Neuron (in vitro differentiated cells): ENCODE data around the gene IQSEC1.

Experiments
- H2AFZ ChIP-seq: one replicate; pipeline ENCODE4 v1.6.1; 2013; ENCODE audit warnings: low read depth, mild to moderate bottlenecking, inconsistent platforms, low read length, moderate library complexity
- H3K27me3 ChIP-seq: one replicate; pipeline ENCODE4 v1.6.1; 2013; ENCODE audit warnings: low read length; ENCODE audit not compliant: insufficient read depth
- H3K36me3 ChIP-seq: one replicate; pipeline ENCODE4 v1.6.1; 2013; ENCODE audit warnings: low read length; ENCODE audit not compliant: insufficient read depth
- H3K4me1 ChIP-seq: one replicate; pipeline ENCODE4 v1.6.1; 2013; ENCODE audit warnings: low read length; ENCODE audit not compliant: insufficient read depth
- H3K4me3 ChIP-seq: 2 replicates; pipeline ENCODE4 v1.5.1; 2013; ENCODE audit warnings: mild to moderate bottlenecking, low read length, moderate library complexity
- H3K9me3 ChIP-seq: one replicate; pipeline ENCODE4 v1.6.1; 2013; ENCODE audit warnings: low read length

IQSEC1 gene

DNA sequence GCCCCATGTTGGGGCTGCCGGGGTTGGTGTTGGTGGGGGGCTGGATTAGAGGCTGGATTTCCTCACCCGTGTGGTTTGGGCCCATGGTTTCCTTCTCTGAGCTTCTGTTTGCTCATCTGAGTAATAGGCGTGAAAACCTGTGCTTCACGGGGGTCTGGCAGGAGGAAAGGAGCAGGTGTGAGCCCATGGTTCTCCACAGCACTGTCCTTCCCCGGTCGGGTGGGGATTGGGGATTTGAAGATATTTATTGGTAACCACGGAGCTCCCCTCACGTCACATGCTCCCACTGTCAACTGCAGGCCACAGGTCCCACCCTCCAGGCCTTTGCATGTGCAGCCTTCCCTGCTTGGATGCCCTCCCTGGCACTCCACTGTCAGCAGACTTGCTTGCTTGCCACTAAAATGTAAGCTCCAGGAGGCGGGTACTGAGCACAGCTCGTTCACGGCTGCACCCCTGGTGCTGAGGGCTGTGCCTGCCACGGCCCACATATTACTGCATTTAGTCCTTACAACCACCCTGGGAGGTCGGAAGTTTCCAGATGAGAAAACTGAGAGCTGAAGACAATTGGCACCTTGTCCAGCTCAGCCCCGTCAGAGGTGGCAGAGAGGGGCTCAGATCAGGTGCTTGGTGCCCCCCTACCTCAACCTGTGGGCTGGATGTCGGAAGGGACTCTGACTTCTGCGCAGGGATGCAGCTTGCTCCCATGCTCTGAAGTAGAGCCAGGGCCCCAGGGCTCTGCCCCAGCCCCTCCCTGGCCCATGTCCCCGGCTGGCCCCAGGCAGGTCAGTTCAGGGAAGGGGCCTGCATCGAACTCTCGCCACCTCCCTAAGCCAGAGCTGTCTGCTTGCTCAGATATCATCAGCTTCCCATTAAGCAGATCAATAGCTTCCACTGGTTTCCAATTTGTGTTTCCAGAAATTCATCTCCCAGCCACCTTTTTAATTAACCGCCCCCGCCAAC lies 29.4 kb upstream of the IQSEC1 start:
- Histone ChIP-seq H3K4me3 (no peak overlapping the region), H3K27me3 (no peaks in the 10 kb centered on the region), H3K4me1 (no peaks in the 10 kb centered on the region), H3K9me3 (no peaks in the 10 kb centered on the region), H3K36me3 (no peaks in the 10 kb centered on the region), H2AFZ (no peak overlapping the region)

DNA sequence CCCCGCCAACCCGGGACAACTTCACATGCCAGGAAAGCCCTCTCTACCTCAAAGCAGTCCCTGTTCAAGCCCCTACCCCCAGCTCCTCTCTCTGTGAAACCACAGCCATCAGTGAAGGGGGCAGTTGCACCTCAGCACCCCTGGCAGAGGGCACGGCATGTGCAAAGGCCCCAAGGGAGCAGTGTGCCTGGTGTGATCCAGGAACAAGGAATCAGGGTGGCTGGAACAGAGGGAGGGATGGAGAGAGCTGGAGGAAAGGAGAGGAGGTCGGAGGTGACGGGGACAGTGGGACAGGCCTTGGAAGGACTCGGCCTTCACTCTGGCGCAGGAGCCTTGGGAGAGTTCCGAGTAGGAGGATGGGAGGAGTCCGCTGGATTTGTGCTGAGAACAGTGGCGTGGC lies 26.5 kb upstream of the IQSEC1 start:
- Histone ChIP-seq H3K4me1 (peaks cover 4% of the 10 kb centered on the region), H2AFZ (no peak overlapping the region), H3K36me3 (no peaks in the 10 kb centered on the region), H3K9me3 (no peaks in the 10 kb centered on the region), H3K27me3 (no peaks in the 10 kb centered on the region), H3K4me3 (no peak overlapping the region)

DNA sequence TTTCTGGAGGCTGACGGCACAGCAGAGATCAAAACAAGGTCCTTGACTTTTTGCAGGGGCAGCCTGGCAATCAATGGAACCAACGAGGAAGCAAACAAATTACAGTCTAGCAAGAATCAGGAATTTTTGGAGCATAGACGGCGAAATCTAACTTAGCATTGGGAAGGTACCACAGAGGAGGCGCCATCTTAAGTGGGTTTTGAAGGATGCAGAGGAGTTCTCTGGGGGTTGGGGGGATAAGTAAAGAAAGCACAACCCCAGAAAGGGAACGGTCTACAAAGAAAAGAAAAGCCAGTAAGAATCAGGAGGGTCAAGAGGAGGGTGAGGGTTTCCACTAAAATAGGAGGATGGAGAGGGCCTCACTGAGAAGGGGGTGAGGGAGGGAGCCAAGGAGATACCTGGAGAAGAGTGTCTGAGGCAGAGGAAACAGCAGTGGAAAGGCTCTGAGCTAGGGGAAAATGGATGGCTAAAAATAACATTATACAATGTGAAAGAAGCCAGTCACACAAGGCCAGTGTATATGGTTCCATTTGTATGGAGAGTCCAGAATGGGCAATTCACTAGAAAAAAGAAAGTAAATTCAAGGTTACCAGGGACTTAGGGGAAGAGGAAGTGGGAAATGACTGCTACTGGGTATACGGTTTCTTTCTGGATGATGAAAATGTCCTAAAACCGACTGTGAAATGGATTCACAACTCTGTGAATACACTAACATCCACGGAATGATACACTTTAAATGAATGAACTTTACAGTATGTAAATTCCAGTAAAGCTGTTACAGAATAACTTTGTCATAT lies 25.2 kb upstream of the IQSEC1 start:
- Histone ChIP-seq H3K9me3 (no peaks in the 10 kb centered on the region), H3K36me3 (no peaks in the 10 kb centered on the region), H3K27me3 (no peaks in the 10 kb centered on the region), H3K4me3 (no peak overlapping the region), H3K4me1 (peaks cover 4% of the 10 kb centered on the region), H2AFZ (no peak overlapping the region)

DNA sequence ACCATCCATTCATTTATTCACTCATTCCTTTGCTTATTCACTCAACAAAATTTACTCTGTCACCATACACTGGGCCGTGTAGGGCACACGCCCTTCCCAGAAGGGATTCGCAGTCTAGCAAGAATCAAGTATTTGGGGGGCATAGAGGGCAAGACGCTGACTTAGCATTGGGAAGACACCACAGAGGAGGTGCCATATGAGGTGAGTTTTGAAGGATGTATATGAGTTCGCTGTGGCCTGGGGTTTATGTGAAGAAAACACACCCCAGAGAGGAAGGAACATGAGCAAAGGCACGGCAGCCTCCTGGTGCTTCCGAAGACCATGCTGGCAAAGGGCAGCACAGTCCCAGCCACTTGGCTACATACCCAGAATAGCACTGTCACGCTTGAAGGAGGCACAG lies 23.1 kb upstream of the IQSEC1 start:
- Histone ChIP-seq H3K4me1 (peaks cover 4% of the 10 kb centered on the region), H3K27me3 (no peaks in the 10 kb centered on the region), H3K36me3 (no peaks in the 10 kb centered on the region), H2AFZ (no peak overlapping the region), H3K9me3 (no peaks in the 10 kb centered on the region), H3K4me3 (no peak overlapping the region)

DNA sequence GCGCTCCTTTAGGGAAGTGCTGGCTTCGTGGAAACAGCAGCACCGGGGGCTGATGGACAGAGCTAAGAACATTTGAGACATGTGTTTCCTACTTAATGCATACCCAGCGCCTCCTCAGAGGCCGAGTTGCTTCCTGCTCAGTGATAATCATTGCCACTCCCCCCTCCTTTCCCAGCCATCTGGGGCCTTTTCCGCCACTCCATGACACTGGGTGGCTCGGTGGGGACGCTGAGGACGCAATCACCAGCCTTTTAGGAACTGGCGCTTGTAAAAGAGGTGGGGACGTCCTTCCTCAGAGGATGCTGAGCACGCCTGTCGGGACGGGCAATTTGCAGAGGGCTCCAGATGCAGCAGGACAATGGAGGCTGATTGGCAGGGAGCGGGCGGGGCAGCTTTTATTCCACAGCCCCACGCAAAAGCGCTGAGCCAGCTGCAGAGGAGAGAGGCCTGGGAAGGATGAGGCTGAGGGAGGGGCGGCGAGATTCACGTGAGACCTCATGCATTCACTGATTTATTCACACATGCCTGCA lies 22.2 kb upstream of the IQSEC1 start:
- Histone ChIP-seq H3K4me3 (no peak overlapping the region), H3K9me3 (no peaks in the 10 kb centered on the region), H3K27me3 (no peaks in the 10 kb centered on the region), H3K4me1 (peaks cover 4% of the 10 kb centered on the region), H3K36me3 (no peaks in the 10 kb centered on the region), H2AFZ (no peak overlapping the region)

DNA sequence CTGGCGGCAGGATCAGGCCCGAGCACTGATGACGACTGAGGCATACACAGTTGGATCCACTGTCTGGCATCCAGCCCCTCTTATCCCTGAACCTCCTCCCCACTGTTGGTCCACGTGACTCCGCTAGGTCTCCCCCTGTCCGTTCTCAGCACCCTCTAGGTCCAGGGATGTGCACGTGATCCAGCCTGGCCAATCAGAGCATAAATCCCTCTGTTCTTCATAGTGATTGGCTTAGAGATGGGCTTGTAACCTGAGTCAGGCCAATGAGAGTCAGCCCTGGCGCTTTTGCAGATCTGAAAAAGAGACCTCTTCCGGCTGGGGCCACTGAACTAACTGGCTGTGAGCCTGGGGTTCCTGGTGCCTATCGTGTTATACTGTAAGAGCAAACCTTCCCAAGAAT lies 20.5 kb upstream of the IQSEC1 start:
- Histone ChIP-seq H3K36me3 (no peaks in the 10 kb centered on the region), H3K9me3 (no peaks in the 10 kb centered on the region), H3K4me3 (no peak overlapping the region), H3K4me1 (peaks cover 4% of the 10 kb centered on the region), H3K27me3 (no peaks in the 10 kb centered on the region), H2AFZ (no peak overlapping the region)

DNA sequence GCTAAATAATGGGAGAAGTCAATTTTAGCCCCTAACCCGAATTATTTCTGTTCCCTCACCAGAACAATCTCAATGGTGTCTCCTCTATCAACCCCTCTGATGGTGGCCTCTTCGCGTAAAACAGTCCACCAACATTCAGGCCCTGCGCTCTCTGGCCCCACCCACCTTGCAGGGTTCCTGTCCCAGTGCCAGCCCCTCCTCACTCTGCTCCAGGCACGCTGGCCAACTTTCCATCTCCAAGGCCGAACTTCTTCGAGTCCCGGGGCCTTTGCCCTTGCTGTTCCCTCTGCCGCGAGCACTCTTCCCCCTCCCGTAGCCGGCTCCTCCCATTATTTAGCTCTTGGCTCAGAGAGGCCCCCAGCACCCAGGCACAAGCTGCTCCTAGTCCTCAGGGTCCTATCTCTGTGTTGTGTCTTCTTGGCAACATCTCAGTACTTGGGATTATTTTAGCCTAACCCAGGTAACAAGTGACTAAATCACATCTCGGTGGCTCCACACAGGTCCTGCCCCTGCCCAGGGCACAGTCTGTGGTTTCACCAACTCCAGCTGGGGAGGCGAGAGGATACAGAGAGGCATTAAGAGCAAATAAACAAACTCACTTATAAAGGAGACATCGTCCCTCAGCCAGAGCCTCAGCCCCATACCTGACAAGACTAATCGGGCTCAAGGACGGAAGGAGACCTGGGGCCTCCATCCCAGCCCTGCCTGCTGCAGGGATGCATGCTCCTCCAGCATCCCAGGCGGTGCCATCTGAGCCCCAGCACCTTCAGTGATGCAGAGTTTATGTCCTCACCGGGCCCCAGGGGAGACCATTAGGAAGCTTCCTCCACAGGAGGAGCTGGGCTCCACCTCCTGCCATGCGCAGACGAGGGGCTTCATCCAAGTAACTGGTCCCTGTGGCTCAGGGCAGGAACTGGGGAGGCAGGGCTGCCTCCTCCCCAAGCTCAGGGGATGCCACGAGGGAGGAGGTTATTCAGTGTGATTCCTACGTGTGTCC lies 19.7 kb upstream of the IQSEC1 start:
- no peak overlapping the region for H3K4me3 ChIP-seq
- H3K27me3 ChIP-seq, result no peaks in the 10 kb centered on the region
- H2AFZ ChIP-seq, result no peak overlapping the region
- H3K9me3 ChIP-seq, result no peaks in the 10 kb centered on the region
- H3K4me1 ChIP-seq, result peaks cover 4% of the 10 kb centered on the region
- no peaks in the 10 kb centered on the region for H3K36me3 ChIP-seq

DNA sequence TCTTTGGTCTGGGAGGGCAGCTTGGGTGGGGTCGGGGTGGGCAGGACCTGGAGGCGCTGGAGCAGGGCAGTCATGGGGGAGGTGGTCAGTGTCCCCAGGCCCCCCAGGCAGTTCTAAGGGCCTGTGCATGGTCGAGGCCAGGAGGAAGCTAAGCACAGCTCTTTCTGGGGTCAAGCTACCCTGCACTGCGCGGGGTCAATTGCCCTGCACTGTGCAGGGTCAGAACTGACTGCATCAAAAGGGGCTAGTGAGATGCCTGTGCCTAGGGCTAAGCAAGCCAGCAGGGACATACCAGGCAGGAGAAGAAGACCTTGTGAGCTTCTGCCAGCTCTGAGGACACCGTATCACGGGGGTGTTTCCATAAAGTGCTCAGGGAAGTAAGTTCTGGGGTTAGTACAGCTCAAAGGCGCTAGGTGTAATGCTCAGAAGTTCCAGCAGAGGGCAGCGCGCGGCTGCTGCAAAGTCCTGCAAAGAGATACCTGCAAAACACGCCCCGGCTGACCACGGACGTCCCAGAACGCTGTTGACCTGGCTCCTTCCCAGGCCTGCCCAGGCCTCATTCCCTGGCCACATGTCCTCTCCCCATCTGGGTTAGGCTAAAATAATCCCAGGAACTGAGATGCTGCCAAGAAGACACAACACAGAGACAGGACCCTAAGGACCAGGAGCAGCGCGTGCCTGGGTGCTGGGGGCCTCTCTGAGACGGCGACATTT lies 18.8 kb upstream of the IQSEC1 start:
- Histone ChIP-seq H3K4me3 (no peak overlapping the region), H3K36me3 (no peaks in the 10 kb centered on the region), H2AFZ (no peak overlapping the region), H3K4me1 (peaks cover 4% of the 10 kb centered on the region), H3K9me3 (no peaks in the 10 kb centered on the region), H3K27me3 (no peaks in the 10 kb centered on the region)

DNA sequence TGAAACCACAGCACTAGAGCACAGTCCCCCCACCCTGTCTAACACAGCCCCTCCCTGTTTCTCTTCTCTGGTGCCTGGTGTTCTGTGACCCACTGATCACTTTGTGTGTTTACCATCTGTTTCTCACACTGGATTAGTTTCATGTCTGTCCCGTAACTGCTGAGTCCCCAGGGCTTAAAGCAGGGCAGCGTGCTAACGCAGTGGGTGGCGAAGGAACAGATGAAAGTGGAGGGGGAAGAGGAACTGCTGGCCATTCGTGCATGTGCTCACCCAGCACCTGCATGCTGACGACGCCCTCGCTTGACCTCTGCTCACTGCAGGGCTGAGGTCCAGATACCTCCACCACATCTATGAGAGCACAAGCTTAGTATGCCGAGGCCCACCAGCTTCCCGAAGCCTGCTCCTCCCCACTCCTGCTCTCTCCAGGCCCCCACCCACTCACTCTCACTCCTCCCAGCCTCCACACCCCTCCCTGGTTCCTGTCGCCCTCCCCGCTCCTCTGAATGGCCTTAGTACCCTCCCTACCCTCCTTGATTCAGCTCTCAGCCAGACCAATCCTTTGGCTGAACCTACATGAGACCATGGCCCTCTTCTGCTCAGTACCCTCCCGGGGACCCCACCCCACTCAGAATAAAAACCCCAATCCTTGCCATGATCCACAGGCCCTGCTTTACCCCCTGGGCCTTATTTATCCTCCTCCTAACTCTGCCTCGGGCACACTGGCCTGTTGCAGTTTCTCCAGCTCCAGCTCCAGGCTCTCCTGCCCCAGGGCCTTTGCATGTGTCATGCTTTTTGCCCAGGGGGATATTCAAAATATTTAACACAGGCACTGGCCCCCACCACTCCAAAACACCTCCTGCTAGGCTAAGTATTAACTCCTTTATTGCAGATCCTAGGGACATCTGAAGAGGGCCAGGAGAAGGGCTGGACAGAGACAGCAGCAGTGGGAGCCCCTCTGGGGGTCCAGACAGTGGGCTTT lies 15.1 kb upstream of the IQSEC1 start:
- H2AFZ ChIP-seq, result no peak overlapping the region
- no peaks in the 10 kb centered on the region for H3K4me1 ChIP-seq
- no peaks in the 10 kb centered on the region for H3K27me3 ChIP-seq
- no peak overlapping the region for H3K4me3 ChIP-seq
- no peaks in the 10 kb centered on the region for H3K36me3 ChIP-seq
- no peaks in the 10 kb centered on the region for H3K9me3 ChIP-seq

DNA sequence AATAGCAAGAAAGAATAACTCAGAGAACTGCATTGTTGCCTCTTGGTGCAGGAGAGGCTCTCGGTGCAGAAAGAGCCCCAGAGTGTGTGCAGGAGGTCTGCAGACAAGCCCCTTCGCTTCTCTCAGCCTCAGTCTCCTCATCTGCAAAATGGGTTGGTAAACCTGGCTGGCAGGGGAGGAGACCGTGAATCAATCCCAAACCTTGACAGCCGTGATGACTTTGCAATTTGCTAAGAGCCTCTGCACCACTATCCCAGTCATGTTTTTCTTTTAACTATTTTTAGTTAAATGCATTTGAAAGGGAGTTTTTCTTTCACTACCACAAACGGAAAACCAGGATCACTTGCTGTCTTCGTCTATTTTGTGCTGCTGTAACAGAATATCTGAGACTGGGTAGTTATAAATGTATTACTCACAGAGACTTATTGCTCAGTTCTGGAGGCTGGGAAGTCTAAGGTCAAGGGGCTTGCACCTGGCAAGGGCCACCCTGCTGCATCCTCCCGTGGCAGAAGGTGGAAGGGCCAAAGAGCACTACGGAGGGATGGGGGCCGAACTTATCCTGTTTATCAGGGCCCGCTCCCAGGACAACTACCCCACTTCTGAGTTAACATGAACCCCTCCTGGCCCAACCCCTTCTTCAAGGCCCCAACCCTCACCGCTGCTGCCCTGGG lies 14.2 kb upstream of the IQSEC1 start:
- no peak overlapping the region for H3K4me3 ChIP-seq

DNA sequence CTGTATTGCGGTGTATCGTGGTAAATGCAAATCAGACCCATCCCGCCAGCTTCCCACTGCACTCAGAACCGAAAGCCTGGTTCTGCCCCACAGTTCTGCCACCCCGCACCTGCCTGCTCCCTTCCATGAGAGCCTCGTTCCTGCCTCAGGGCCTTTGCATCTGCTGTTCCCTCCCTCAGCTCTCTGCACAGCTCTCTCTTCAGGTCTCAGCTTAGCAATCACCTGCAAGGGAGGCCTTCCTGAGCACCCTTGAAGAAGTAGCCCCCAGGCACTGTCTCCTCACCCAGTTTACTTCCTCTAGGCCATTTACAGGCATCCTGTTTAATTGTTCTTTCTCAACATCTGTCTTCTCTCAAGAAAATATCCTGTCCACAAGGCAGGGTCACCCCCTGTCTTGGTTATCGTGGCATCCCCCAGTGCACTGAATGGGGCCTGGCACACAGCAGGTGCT lies 13.3 kb upstream of the IQSEC1 start:
- H3K4me3 ChIP-seq, result no peak overlapping the region
- H3K4me1 ChIP-seq, result peaks cover 6% of the 10 kb centered on the region
- H2AFZ ChIP-seq, result no peak overlapping the region
- H3K9me3 ChIP-seq, result no peaks in the 10 kb centered on the region
- H3K27me3 ChIP-seq, result no peaks in the 10 kb centered on the region
- H3K36me3 ChIP-seq, result no peaks in the 10 kb centered on the region

More for the DNA sequence above, 14.2 kb upstream of the IQSEC1 start:
- Histone ChIP-seq H3K9me3 (no peaks in the 10 kb centered on the region), H3K36me3 (no peaks in the 10 kb centered on the region), H3K4me1 (no peaks in the 10 kb centered on the region), H2AFZ (no peak overlapping the region), H3K27me3 (no peaks in the 10 kb centered on the region)
